Measurements from ENCODE around the gene ZC3H7B. TPM values are rescaled to one million over a fixed set of nuclear protein-coding genes. Genes with fewer than 3 reads are reported as not detected.

Gene ZC3H7B
- total RNA-seq, 4 donors from 2014 or later, result 32.9 to 39.4 (median 35.9) TPM

GRCh38 chr22:41261541-41262249 is 39.6 kb upstream of the ZC3H7B start:
- no peak for ATAC-seq (ENCODE audit: low FRiP score)
- no peak for DNase-seq (ENCODE audit: low spot score)
- TF ChIP-seq CTCF (IDR thresholded peaks at IDR 0.05), result no peak

GRCh38 chr22:41262250-41262765 is 39.0 kb upstream of the ZC3H7B start:
- ATAC-seq (ENCODE audit: low FRiP score) (no peak), DNase-seq (ENCODE audit: low spot score) (no peak)
- TF ChIP-seq CTCF (IDR thresholded peaks at IDR 0.05), result no peak

- ATAC-seq (ENCODE audit: low FRiP score), result no peak
- DNase-seq (ENCODE audit: low spot score), result no peak
- no peak for TF ChIP-seq CTCF (IDR thresholded peaks at IDR 0.05)
Observed at GRCh38 chr22:41263704-41264103, 37.6 kb upstream of the ZC3H7B start.

- DNase-seq (ENCODE audit: low spot score) (no peak), ATAC-seq (ENCODE audit: low FRiP score) (no peak)
- no peak for TF ChIP-seq CTCF (IDR thresholded peaks at IDR 0.05)
Observed at GRCh38 chr22:41264408-41264941, 36.9 kb upstream of the ZC3H7B start.

- ATAC-seq (ENCODE audit: low FRiP score) (no peak), DNase-seq (ENCODE audit: low spot score) (no peak)
- TF ChIP-seq CTCF (IDR thresholded peaks at IDR 0.05), result no peak
Observed at GRCh38 chr22:41267958-41268357, 33.4 kb upstream of the ZC3H7B start.

GRCh38 chr22:41271787-41272186 is 29.5 kb upstream of the ZC3H7B start:
- ATAC-seq (ENCODE audit: low FRiP score) (no peak), DNase-seq (ENCODE audit: low spot score) (no peak)
- TF ChIP-seq CTCF (IDR thresholded peaks at IDR 0.05), result no peak

- DNase-seq (ENCODE audit: low spot score) (no peak), ATAC-seq (ENCODE audit: low FRiP score) (no peak)
- TF ChIP-seq CTCF (IDR thresholded peaks at IDR 0.05), result no peak
Observed at GRCh38 chr22:41273128-41273527, 28.2 kb upstream of the ZC3H7B start.

All from omental fat pad (tissue), 4 donors.